Stimulated activated naive CD4-positive, alpha-beta T cell (primary cell): Measurements from ENCODE around the gene RPS10.
"Not testable (repeated sequence)": the region's sequence is repeated elsewhere in the genome, so short reads cannot be mapped to it uniquely, and the experiment has no call there.

Experiments used
- DNase-seq, 6 experiments: peaks; one replicate each; lab custom pipeline; 2025; lab: John Stamatoyannopoulos, UW

RPS10 gene

GRCh38 chr6:34447910-34448309 is 22.0 kb upstream of the RPS10 start:
- no peak for DNase-seq

DNA sequence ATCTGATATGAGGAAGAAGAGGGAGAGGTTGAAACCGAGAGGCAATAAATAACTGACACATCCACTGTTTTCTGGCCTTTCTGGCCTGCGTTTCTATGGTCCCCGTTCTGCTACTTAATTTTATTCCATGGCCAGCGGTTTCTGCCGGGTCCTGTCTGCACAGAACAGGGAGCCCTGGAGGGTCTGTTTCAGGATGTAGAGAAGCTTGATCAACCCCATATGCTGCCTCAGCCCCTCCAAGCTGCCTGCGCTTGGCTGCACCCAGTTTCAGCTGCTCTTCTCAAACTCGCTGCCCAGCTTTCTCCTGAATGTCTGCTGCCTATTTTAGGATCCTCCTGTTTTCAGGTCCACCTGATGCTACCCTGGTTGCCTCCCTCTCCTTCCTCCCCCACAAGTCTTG is 21.5 kb upstream of the RPS10 start:
- DNase-seq = no peak

- no peak for DNase-seq
Measured at GRCh38 chr6:34445313-34445860, 19.5 kb upstream of the RPS10 start.

DNA sequence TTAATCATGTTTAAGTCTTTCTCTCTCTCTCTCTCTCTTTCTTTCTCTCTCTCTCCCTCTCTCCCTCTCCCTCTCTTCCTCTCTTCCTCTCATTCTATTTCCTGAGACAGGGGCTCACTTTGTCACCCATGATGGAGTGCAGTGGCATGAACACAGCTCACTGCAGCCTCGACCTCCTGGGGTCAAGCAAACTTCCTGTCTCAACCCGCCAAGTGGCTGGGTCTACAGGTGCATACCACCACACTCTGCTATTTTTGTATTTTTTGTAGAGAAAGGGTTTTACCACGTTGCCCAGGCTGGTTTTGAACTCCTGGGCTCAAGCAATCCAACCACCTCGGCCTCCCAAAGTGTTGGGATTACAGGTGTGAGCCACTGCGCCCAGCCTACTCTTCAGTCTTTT is 15.7 kb upstream of the RPS10 start:
- no peak for DNase-seq

DNA sequence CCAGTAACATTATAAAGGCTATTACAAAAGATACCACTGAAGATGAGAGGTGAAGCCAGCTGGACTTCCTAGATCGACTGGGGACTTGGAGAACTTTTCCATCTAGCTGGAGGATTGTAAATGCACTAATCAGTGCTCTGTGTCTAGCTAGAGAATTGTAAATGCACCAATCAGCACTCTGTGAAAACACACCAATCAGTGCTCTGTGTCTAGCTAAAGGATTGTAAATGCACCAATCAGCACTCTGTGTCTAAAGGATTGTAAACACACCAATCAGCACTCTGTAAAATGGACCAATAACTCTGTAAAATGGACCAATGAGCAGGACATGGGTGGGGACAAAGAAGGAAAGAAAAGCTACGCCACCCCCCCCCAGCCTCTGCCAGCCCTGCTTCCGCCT is 13.6 kb upstream of the RPS10 start:
- no peak for DNase-seq

DNA sequence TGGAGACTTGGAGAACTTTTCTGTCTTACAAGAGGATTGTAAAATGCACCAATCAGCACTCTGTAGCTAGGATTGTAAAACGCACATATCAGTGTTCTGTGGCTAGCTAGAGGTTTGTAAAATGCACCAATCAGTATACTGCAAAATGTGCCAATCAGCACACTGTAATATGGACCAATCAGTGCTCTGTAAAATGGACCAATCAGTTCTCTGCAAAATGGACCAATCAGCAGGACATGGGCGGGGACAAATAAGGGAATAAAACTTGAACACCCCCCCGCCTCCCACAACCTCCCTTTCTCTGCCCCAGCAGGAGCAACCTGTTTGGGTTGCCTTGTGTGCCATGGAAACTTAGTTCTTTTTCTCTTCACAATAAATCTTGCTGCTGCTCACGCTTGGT is 12.8 kb upstream of the RPS10 start:
- no peak for DNase-seq

DNA sequence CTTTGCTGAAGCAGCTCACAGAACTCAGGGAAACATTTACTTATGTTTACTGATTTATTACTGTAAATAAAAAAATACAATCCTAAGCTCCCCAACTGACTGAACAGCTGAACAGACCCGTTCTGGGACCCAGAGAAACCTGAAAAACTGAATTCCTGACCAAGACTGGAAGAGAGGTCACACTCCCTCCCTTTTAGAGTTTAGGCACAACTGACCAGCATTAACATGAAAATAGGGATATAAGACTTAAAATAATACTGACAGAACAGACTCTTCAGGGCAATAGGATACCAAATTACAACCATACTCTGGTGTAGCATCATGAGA is 11.7 kb upstream of the RPS10 start:
- no peak for DNase-seq

- no peak for DNase-seq
Measured at GRCh38 chr6:34436803-34437643, 11.2 kb upstream of the RPS10 start.

DNA sequence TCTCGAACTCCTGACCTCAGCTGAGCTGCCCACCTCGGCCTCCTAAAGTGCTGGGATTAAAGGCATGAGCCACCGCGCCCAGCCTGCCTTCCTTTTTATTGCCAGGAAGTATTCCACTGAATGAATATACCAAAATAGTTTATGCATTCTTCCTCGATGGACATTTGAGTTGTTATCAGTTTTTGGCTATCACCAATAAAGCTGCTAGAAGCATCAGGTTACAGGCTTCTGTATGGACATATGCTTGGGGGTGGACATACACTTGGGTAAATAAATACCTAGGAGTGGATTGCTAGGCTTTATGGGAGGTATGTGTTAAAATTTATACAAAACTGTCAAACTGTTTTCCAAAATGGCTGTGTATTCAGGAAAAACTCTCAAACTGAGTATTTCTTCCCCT is 10.0 kb upstream of the RPS10 start:
- DNase-seq = no peak

DNA sequence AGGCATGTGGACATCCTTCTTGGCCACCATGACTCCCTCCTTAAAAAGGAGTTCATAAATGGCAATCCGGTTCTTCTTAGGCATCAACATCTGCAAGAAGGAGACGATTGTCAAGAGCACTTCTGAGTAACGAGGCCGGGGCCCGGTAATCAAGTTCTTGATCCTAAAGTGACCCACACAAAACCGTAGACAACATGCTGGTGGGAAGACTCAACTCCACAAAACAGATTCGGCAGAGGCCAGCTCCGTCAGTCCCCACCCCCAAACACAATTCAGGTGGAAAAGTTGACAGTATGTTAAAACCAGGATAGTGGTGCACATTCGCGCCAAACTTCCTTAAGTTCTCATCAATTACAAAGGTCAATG is 754 bp downstream of the RPS10 start:
- DNase-seq = peak in 3 of 6 experiments; percentile 13 to 32 (median 28)

GRCh38 chr6:34424200-34425131 is 1.4 kb downstream of the RPS10 start:
- no peak for DNase-seq

- DNase-seq = no peak
Measured at GRCh38 chr6:34423254-34423653, 2.6 kb downstream of the RPS10 start.

DNA sequence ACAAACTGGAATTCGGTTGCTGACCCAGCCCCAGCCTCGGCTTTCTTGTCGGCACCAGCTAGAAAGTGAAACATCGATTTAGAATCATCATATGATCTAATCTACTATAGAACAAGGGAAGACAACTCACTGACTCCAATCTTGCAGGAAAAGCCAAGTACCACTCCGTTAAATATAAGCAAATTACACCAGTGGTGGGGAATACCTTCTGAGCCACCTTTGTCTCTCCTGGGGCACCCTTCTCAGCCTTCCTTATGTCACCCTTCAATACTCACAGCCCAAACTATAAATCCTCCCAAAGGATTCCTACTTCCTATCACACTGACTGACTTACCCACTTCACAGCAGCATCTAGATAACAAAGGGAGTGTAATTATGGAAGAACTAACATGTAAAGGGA is 7.5 kb downstream of the RPS10 start:
- no peak for DNase-seq

DNA sequence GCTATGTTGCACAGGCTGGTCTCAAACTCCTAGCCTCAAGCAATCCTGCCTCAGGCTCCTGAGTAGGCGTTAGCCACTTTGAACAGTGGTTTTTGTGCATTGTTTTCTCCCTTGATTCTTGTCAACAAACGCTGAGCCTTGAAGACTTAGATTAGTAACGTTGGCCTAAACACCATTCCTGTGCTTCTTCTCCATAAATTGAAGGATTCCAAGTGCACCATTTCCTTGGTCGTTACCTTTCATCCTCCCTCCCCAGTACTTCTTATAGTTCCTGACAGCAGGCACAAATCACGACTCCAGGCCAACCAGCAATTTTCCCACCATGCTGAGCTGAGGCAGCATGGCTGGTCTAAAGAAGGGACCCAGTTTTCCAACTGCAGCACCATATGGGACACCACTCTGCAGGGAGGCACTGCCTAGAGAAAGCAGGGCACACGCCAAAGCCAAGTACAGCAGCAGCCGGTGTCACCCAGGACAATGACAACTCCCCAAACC is 8.9 kb downstream of the RPS10 start:
- DNase-seq = no peak

DNA sequence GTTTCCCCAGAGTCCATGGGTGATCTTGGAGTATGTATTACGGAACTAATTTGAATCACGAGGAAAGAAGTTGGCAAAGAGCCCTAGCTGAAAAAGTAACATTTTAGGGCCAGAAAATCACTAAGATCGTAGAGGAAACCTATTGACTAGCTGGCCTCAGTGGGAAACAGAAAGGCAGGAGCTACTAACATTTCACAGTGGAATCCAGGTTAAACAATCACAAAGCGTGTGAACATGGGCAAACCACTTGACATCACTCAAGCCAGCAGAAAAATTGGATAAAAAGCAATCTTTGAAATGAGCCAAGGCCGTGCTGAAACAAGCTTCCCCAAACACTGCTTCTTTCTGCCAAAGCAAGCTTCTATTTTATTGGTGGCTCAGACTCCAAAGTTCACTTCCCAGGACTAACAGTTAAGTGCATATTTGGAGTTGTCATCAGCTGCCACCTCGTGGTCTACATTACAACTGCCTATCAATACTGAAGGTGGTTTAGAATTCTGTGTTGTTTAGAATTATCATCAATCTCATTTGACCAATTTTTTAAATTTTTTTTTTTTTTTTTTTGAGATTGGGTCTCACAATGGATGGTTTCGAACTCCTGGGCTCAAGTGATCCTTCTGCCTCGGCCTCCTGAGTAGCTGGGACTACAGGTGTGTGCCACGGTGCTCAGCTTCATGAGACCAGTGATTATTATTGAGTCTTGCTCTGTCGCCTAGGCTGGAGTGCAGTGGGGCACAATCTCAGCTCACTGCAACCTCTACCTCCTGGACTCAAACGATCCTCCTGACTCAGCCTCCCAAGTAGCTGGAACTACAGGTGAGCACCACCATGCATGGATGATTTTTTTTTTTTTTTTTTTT is 10.6 kb downstream of the RPS10 start:
- DNase-seq = peak in 5 of 6 experiments; percentile 23 to 64 (median 42)

GRCh38 chr6:34412643-34413214 is 13.1 kb downstream of the RPS10 start:
- DNase-seq = no peak

- DNase-seq = no peak
Measured at GRCh38 chr6:34412016-34412415, 13.9 kb downstream of the RPS10 start.

DNA sequence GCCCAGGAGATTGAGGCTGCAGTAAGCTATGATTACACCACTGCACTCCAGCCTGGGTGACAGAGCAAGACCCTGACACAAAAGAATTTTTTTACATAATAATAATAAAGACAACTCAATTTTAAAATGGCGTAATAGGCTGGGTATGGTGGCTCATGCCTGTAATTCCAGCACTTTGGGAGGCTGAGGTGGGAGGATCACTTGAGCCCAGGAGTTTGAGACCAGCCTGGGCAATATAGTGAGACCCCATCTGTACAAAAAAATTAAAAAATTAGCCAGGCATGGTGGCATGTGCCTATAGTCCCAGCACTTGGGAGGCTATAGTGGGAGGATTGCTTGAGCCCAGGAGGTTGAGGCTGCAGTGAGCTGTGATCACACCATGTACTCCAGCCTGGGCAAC is 18.0 kb downstream of the RPS10 start:
- not testable (repeated sequence) for DNase-seq

DNA sequence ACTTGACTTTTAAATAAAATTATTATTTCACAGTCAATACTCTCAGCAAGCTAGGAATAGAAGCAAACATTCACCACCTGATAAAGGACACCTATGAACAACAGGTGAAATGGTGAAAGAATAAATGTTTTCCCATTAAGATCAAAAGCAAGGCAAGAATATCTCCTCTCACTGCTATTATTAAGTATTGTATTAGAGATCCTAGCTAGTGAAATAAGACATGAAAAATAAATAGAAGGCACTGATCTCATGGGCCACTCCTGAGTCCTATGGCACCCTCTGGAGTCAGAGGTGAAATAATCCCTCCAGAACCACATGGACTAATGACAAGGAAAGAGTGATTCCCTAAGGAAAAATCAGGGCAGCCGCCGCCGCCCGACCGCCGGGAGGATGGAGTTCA is 29.4 kb downstream of the RPS10 start:
- DNase-seq = no peak

GRCh38 chr6:34393966-34394305 is 31.9 kb downstream of the RPS10 start:
- no peak for DNase-seq

DNA sequence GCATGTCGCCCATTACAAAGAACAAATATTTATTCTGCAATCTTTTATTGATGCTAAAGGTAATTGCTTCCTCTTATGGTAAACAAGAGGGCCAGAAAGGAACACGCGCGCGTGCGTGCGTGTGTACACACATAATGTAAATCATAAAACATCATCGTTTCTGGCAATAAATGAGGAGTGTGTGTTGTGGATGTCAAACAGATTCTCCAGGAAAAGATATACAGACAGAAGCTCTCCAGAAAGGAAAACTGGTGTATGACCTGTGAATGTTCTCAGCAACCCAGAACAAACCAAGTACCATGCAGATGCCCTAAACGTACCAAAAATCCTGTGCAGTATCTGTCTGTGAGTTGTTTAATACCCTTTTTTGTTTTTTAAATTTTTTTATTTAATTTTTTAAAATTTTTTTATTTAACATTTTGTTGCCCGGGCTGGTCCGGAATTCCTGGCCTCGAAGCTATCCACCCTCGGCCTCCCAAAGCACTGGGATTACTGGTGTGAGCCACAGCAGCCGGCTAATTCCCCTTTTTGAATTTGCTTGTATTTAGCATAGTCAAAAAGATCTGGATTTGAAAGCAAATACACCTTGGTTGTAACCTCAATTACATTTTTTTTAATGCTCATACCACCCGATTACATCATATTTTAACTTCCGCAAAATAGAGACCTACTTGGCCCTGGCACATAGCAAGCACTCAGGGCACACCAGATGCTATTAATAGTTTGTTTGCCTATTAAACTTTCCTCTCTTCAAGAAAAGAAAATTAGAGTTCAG is 32.5 kb downstream of the RPS10 start:
- DNase-seq = no peak
